GM19099 (cell line): ENCODE measurements around the gene NEK11.

Experiments
- POLR2A ChIP-seq: IDR thresholded peaks from 3 replicates; pipeline ENCODE4 v1.6.1; 2011; ENCODE audit warnings: low read depth; ENCODE audit not compliant: insufficient read length; ENCODE audit errors: extremely low read depth

NEK11 gene

DNA sequence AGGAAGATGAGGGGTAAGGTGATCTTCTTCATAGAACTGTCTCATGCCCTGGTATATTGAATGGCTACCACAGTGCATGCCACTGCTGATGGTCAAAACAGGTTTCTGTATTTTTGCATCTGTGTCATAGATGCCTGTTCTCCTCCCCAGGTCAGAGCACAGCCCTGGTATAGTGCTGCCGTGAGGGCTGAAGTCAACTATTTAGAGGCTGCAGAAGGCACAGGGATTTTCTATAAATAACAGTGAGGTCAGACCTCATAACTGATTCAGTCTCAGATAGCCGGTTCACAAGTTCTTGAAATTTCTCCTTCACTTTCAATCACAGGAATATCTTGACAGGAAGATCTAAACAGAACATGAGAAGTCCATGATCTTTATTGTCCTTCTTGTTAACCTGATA is 255.7 kb downstream of the NEK11 start:
- no peak for TF ChIP-seq POLR2A

DNA sequence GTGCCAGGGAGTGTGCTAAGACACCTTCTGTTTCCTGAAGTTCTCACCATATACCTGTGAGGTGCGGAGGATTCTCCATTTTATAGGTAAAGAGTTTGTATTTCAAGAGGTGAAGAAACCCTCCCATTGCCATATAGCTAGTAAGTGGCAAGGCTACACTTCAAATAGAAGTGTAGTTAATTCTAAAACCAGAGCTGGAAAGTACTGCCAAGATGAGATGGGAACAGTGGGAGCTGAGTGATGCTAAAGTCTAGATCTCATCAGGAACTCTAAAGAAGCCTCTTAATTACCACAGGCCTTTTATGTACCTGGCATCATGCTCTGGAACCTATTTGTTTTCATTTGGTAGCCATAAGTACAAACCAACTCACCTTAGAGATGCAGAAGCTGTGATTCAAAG is 256.3 kb downstream of the NEK11 start:
- no peak for TF ChIP-seq POLR2A

DNA sequence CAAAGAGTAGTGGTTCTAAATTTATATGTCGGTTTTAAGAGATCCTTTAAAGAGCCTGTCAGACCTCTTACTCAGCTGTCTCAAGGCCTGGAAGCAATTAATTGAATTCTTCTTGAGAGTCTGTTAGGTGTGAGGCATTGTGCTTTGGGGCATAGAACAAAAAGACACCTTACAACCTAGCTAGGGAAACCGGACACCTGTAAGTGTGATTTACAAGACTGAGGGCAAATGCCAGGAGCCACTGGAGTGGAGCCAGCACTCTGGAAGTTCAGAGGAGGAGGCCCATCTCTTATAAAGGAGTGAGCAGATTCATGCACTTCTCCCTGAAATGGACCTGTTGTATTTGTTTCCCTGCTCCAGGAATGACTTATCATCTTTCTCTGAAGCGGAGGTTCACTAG is 257.2 kb downstream of the NEK11 start:
- TF ChIP-seq POLR2A = no peak

DNA sequence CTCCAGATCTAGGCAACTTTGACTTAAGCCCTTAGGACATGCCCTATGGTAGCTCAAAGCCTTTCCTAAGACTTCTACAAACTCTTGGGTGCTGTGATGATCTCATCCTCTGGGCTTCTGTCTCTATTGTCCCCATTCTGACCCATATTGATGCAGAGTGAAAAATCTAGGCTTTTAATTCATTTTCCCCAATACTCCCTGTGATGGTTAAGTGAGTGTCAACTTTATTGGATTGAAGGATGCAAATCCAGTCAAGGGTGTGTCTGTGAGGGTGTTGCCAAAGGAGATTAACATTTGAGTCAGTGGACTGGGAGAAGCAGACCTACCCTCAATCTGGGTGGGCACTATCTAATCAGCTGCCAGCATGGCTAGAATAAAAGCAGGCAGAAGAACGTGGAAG is 257.6 kb downstream of the NEK11 start:
- no peak for TF ChIP-seq POLR2A

DNA sequence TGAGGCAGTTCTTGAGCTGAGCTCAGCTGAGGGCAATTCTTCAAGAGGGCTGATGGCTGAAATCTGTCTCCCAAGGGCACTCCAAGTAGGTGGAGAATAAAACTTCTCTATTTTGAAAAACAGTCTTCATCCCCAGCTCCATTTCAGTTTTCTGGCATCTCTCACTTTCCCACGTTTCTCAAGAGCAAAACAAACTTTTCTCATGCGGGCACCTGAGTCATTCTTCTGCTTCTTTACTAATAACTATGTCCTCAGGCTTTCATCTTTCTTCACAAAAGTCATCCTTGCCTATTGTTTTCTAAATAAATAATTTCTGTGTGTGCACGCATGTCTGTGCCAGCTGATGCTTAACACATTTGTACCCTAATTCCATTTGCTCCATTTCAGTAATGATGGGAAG is 258.8 kb downstream of the NEK11 start:
- TF ChIP-seq POLR2A = no peak

DNA sequence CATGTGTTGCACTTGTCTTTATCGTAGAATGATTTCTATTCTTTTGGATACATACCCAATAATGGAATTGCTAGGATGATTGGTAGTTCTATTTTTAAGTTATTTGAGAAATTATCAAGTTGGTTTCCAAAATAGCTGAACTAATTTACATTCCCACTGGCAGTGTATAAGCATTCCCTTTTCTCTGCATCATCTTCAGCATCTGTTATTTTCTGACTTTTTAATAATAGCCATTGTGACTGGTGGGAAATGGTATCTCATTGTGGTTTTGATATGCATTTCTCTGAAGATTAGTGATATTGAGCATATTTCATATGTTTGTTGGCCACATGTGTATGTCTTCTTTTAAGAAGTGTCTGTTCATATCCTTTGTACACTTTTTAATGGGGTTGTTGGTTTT is 273.2 kb downstream of the NEK11 start:
- TF ChIP-seq POLR2A = no peak

DNA sequence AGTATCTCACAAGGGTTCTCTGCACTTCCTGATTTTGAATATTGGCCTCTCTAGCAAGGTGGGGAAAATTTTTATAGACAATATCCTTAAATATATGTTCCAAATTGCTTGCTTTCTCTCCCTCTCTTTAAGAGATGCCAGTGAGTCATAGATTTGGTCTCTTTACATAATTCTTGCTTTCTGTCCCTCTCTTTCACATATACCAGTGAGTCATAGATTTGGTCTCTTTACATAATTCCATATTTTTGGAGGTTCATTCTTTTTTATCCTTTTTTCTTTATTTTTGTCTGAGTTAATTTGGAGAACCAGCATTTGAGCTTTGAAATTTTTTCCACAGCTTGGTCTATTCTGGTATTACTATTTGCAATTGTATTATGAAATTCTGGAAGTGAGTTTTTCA is 277.2 kb downstream of the NEK11 start:
- TF ChIP-seq POLR2A = no peak

DNA sequence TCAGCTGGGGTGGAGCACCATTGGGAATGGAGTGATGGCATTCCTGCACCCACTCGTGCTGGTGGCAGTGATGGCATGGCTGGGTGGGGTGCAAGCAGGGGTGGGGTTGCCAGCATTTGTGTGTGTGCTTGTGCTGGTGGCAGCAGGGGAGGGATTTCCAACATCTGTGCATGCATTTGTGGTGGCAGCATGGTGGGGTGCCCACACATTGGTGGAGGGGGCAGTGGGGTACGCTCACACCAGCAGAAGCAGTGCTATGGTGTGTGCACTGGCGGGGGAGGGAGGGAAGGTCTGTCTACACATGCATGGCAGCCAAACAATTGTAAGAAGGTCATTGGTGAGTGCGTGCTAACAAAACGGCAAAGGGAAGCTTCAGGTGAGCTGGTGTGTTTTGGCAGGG is 278.2 kb downstream of the NEK11 start:
- no peak for TF ChIP-seq POLR2A

DNA sequence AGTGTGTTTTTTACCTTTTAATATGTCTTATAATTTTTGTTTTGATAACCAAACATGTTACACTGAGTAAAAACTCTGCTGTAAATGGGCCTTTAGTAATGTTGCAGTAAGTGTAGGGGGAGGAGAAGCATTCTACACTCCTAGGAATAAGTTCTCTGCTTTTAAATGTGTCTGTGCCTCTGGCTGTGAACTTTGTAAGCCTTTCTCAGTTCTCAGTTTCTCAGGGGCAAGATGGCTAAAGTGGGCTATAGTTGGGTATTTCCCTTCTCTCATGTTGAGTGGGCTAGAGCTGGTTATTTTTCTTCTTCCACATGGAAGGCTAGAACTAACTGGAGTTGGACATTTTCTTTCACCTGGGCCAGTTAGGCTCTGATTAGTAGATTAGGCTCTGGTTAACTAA is 279.6 kb downstream of the NEK11 start:
- TF ChIP-seq POLR2A = no peak

DNA sequence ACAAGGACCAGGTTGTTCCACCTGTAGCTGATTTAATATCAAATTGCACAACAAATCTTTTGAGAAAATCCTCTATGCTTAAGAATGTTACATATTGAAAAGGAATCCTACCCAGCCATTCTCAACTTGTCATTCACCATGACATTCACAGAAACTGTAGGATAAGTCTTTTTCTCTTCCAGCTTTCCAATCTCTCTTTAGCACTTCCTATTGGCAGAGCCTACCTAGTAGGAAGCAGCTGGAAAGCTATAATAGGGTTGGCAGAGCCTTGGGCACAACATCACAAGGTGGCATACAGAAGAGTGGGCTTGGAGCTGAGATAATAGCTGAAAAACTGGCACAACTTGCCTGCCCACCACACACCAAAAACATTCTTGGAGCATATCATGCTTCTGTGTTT is 287.6 kb downstream of the NEK11 start:
- TF ChIP-seq POLR2A = no peak

DNA sequence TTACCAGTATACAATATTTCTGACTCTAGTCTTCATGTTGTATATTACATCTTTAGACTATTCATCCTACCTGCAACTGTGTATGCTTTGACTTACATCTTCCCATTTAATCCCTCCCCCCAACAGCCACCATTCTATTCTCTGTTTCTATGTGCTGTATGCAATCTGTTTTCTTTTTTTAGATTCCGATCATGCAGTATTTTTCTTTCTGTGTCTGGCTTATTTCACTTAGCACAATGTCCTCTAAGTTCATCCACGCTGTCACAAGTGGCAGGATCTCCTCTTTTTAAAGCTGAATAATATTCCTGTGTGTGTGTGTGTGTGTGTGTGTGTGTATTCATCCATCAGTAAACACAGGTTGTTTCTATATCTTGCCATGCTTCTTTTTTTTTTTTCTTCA is 288.5 kb downstream of the NEK11 start:
- no peak for TF ChIP-seq POLR2A

DNA sequence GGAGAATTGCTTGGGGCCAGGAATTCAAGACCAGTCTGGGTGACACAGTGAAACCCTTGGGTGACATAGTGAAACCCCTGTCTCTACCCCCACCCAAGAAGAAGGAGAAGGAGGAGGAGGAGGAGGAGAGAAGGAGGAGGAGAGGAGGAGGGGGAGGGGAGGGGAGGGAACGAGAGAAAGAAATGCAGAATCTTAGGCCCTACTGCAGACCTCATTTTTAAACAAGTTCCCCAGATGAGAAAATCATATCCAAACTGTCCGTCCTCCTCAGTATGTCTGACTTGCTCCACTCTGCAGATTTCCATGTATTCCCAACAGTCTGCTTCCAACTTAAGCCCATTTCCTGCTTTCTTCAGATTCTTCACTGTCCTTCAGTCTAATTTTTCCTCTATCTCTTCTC is 291.0 kb downstream of the NEK11 start:
- TF ChIP-seq POLR2A = no peak

DNA sequence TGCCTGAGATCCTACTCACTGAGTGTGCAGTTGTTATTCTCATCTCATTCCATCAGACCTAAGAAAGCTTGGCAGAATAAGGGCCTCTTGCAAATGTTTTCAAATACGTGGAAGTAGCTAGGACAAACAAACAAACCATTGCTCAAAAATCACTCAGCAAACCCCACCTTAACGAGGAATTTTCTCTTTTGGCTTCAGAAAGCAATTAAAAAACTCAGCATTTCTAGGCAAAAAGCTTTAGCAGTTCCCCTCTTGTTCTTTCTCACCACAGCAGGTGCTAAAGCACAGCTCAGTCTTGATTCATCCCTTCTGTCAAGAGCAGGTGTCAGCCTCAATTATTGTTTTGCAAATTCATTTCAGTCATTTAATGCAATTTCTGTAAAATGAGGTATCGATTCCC is 296.3 kb downstream of the NEK11 start:
- no peak for TF ChIP-seq POLR2A

DNA sequence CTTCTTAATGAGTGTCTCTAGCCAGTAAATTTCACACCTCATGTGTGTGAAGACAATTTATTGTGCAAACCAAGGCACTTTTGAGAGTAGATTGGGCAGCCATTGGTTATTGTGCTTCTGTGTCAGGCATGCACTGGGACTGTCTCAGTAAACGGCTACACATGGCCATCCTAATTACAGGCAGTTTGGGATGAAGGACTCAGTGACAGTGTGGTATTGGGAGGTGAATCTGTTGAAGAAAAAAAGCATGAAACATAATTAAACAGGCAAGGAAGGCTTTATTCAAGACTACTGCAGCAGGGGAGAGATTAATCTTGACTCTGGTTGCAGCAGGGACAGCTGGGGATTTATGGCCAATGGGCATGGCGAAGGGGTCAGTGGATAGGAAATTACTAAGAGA is 297.1 kb downstream of the NEK11 start:
- TF ChIP-seq POLR2A = no peak

DNA sequence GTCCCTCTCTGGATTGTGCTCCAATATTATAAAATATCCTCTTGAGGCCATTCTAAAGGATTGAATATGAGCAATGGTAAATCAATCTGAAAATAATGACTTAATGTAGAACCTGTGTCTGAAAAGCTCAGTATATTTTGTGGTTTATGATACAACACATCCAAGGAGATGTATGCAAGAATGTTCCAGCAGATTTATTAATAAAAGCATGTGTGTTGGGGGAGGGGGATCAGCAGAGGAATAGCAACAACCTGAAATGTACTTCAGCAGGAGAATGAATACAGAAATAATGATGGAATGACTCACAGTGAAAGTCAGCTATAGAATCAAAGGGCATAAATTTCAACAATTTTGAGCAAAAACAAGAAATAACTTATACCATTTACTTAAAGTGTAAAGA is 298.2 kb downstream of the NEK11 start:
- TF ChIP-seq POLR2A = no peak

DNA sequence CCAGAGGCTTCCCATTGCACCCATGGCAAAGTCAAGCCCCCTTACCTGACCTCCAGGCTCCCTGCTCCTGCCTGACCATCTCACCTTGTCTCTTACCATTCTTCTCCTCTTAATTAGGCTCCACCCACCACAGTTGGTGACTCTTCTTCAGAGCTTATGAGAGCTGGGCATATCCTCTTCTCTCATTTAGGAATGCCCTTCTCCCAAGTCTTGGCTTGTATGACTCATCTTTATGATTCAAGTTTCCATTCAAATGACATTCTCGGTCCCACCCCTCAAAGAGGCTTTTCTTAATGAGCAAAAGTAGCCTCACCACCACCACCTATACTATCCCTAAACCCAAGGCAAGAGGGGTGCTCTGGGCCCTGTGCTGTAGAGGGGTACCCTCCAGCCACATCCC is 299.6 kb downstream of the NEK11 start:
- no peak for TF ChIP-seq POLR2A

DNA sequence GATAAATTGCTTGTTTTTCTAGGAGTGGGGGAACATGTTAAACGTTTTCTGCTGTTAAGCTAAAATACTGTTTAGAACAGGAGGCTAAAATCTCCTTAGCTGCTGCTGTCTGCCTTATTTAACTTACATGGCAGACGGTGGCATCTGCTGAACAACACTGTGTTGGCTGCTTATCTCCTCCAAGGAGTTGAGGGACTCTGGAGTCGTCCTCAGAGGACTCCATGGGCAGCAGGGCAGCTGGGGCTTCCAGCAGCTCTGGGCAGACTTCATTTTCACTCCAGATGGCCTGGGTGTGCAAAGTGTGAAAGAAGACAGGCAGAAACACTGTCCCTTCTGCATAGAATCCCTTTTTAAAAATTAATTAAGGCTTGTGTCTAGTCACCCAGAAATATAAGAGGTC is 302.0 kb downstream of the NEK11 start:
- no peak for TF ChIP-seq POLR2A

DNA sequence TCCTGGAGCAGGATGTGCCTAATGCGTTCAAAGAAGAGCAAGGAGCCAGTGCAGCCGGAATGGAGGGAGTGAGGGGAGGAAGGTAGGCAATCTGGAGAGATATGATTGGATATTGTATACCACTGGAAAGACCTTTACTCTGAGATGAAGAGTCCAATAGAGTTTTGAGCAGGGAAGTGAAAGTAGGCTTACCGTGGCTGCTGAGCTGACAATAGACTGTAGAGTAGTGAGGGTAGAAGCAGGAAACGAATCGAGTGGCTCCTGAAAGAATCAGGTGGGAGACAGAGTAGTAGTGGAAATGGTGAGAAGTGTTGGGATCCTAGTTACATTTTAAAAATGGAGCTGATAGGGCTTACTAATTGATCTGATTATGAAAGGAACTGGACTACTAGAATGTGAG is 303.1 kb downstream of the NEK11 start:
- TF ChIP-seq POLR2A = no peak
